HG03135 (cell line): Measurements from ENCODE around the gene EVI2A.

ENCODE experiments used
- ATAC-seq: cut with Tn5 transposase; IDR thresholded peaks from one replicate; pipeline ENCODE4 v1.9.1; 2021; ENCODE audit warnings: mild to moderate bottlenecking, moderate library complexity; ENCODE audit not compliant: unreplicated experiment

The EVI2A gene

GRCh38 chr17:31279401-31279800 lies 42.0 kb downstream of the EVI2A start:
- no peak for ATAC-seq

GRCh38 chr17:31275116-31275515 lies 46.3 kb downstream of the EVI2A start:
- no peak for ATAC-seq

- ATAC-seq: no peak
Observed at GRCh38 chr17:31274252-31274651, 47.2 kb downstream of the EVI2A start.

GRCh38 chr17:31273516-31273915 lies 47.9 kb downstream of the EVI2A start:
- ATAC-seq: no peak

- ATAC-seq: no peak
Observed at GRCh38 chr17:31272803-31273202, 48.6 kb downstream of the EVI2A start.

GRCh38 chr17:31272236-31272635 lies 49.2 kb downstream of the EVI2A start:
- ATAC-seq: no peak

GRCh38 chr17:31269578-31269983 lies 51.8 kb downstream of the EVI2A start:
- no peak for ATAC-seq

- no peak for ATAC-seq
Observed at GRCh38 chr17:31269036-31269577, 52.3 kb downstream of the EVI2A start.
